GM21825 (cell line): ENCODE results near the gene SAV1.
"Not testable (repeated sequence)": the region's sequence is repeated elsewhere in the genome, so short reads cannot be mapped to it uniquely, and the experiment has no call there.

Experiments
- ATAC-seq: cut with Tn5 transposase; IDR thresholded peaks from one replicate; pipeline ENCODE4 v1.9.1; 2021; ENCODE audit warnings: mild to moderate bottlenecking, moderate library complexity; ENCODE audit not compliant: unreplicated experiment

Gene SAV1

DNA sequence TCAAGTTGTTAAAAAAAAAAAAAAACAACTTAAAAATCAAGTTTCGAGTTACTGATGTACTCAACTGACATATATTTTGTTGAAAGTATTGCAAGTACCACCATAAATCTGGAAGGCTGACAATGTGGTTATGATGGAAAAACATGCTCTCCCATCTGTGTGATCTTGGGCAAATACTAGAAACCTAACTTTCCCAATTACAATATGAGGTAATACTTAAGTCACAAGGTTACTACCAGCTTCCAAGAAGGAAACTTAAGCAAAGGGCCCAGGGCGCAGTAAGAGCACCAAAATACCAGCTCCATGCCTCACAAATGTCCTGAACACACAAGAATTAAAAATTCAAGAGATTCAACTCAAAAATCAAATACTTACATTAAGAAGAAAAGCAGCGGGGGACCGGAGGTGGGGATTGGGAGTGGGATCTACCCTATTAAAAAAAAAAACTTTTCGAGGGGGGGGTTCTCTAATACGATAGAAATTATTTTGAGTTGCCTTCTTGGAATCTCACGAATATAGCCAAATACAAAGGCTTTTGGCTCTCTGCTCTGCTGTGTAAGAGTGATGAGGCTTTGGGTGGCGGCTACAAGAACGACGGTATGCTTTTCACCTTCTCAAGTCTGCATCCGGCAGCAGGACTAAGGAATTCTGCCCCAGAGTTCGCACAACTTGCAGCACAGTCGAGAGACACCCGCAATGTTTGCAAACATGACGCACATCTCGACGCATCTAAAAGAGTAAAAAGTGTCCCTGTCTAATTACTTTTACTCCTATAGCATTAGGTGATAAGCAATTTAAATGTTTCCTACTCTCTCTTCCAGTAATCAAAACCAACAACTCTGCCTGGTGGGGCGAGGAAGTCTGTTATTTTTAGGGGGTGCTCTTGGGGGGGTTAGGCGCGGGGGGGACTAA, 1.1 kb downstream of the SAV1 start:
- no peak for ATAC-seq

DNA sequence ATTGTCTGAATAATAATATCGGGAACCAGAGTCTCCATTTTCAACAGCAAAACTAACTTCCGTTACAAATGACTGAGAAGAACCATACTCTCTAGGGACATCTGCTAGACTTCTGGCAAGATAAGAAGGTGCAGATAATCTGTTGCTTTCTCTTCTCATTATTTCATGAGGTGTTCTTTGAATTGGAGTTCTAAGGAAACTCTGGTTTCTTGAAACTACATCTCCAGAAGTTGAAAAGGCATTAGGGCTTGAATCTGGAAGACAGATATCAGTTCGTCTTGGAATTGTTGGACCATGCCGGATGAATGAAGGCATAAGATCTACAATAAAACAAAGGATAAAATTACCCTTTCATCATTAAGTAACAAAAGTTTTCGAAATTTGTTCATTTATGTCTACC, 2.8 kb downstream of the SAV1 start:
- ATAC-seq, result not testable (repeated sequence)

DNA sequence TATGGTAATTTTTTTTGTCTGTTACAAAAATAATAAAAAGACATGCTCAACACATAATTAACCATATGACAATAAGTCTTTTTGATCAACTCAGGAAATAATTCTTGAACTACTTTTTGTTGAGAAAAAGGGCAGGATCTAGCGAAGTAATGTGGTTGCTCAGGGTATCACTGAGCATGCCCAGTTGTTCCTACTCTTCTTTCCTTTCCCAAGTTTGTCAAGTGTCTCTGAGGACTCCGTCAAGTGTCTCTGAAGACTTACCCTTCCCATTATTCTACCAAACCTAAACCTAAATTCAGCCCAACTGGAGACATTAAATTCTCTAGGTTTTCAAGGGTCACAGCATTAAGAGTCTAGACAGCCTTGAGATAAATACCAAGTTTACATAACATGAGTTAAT, 3.5 kb downstream of the SAV1 start:
- ATAC-seq, result not testable (repeated sequence)

DNA sequence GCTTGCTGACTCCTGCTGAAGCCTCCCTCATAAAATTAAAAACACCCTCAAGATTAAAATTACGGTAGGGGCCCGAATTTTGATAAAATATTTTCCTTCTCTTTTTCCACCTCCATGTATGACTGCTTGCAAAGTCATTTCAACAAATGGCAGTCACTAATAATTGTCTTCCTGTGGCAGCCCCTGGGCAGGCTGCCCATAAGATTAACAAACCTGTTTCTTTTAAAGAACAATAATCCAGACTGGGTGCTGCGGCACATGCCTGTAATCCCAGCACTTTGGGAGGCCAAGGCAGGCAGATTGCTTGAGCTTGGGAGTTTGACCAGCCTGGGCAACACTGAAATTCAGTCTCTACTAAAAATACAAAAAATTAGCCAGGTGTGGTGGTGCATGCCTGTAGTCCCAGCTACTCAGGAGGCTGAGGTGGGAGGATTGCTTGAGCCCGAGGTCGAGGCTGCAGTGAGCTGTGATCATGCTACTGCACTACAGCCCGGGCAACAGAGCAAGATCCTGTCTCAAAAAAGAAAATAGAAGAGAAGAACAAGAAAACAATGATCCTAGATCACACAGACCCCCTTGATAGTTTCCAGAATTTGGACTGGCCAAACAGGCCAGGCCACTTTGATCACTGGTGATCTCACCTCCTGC, 8.7 kb downstream of the SAV1 start:
- no peak for ATAC-seq

DNA sequence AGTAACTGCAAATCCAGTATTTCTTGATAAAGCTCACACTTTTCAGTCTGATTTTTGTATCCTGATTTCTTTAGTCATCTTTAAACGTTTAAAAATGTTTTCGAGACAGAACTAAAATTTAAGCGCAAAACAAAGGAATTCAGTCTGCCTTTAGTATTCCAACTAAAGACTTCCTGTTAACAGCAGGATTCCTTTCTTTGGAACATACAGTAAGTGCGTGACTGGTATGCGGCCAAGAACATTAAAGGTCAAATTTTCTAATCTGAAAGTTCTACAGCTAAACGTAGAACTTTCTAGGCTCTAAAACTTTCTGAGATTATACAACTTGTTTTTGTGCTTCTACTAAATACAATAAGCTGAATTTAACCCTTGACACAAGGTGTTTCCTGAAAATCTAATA, 9.9 kb downstream of the SAV1 start:
- ATAC-seq, result no peak

DNA sequence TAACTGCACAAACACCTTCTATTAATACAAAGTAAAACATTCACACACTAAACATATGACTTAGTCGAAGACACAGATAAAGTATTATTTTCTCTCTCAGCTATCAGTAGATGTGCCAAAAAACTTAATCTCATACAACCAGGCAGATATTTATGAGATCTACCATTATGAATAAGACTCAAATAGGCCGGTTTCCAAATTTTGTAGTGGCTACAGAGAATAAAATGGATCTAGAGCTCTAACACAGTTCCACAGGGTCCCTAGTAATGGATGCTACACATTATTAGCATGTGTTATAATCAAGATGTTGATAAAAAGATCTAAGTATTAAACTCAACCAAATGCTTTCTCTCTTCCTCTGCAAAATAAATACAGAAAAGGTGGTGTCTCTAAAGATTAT, 10.4 kb downstream of the SAV1 start:
- ATAC-seq, result no peak

DNA sequence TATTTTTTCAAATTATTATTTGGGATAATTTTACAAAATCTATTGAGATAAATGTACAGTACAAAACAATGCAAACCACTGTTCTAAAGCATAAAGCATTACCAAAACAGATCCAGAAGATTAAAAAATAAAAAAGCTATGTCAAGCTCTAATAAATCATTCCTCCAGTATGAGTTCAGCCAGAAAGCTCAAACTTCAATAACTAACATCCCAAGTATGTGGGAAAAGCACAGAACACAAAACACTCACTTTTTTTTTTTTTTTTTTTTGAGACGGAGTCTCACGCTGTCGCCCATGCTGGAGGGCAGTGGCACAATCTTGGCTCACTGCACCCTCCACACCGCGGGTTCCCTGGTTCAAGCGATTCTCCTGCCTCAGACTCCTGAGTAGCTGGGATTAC, 11.3 kb downstream of the SAV1 start:
- ATAC-seq, result no peak

DNA sequence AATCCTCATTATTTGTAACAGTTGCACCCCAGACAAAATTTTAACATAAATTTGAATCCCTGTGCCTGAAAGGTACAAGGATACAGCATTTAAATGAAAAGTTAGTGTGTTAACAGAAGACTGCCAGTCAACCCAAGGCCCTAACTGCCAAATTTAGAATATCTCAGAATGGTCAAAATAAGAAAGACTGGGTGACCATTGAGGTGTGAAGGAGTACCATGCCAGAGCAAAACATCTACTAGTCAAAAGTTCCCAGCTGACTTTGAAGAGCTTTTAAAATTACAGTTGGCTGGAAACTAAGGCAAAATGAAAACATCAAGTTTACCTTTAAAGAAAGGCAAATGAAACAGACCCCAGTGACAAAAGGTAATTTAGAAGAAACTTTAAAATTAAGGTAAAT, 18.4 kb downstream of the SAV1 start:
- no peak for ATAC-seq

DNA sequence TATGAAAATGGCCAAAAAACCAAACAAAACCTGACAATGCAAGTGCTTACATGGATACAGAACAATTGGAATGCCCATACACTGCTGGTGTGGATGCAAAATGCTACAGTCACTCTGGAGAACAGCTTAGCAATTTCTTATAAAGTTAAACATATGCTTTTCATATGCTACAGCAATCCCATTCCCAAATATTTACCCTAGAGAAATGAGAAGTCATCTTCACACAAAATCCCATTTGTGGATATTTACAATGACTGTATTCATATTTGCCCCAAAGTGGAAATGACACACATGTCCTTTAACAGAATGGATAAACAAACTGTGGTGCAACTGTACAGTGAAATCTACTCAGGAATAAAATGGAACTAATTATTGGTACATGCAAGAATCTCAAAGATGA, 20.4 kb downstream of the SAV1 start:
- ATAC-seq, result peak; percentile 26

DNA sequence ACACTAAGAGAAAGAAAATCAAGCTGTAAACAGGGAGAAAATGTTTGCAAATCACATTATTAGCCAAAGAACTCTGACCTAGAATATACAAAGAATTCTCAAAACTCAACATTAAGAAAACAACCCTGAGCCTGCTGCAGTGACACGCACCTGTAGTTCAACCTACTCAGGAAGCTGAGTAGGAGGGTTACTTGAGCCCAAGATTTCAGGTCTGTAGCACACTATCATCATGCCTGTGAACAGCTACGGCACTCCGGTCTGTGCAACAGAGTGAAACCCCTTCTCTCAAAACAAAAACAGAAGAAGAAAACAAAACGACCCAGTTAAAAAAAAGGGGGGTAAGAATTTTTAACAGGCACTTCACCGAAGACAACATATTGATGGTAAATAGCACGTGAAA, 20.8 kb downstream of the SAV1 start:
- peak; percentile 92 for ATAC-seq

DNA sequence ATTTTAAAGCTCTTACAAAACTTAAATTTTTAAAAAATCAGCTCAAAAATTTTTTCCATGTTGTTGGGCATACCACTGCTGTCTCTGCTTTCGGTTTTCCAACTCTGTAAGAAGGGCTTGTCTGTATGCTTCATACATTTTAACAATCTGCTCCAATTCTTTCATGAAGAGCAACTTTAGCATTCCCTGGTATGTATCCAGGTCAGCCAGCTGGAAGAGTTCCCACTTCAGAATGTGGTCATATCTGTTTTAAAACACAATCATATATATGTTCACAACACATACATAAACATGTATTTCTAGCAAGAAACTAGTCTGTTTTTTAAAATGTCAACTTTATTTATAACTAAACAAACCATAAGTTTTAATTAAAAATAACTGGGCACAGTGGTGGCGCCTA, 33.0 kb downstream of the SAV1 start:
- ATAC-seq, result no peak

DNA sequence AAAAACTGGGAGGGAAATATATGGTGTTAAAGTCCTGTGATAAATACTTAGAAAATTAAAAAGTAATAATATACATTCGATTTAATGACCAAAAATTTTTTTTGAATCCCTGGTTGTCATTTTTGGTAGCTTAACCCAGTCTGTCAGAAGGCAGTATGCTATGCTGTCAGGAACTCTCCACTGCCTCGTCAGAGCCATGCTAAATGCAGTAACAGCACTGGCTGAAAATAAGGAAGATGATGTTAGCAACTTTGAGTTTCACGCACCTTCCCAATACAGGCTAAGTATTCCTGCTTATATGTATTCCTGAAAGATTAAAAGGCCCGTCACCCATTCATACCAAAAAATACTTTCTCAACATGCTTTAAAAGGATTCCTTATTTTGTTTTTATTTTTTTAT, 34.2 kb downstream of the SAV1 start:
- no peak for ATAC-seq

DNA sequence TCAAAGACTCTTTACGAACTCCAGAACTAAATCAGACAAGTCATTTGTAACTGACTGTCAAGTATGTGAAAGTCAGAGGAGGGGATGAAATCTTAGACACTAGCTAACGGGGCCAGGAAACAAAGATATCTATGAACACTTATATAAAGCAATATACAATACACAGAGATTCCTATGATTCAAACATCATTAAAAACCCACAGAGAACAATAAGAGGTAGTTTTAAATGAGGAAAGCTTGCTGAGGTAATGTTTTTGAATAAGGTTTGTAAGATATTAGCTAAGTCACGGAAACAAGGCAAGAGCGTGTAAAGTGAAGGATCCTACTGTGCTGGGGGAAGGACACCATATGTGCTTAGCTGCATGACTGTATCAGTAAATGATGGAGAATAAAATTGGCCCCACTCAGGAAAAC, 36.7 kb downstream of the SAV1 start:
- no peak for ATAC-seq

DNA sequence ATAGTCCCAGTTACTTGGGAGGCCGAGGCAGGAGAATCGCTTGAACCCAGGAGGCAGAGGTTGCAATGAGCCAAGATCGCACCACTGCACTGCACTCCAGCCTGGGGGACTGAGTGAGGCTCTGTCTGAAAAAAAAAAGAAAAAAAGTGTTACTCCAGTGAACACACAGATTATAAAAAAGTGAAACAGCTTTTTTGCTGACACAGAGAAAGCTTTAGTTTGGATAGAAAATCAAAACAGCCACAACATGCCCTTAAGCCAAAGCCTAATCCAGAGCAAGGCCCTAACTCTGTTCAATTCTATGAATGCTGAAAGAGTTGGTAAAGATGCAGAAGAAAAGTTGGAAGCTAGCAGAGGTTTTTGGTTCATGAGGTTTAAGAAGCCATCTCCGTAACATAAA, 43.2 kb downstream of the SAV1 start:
- not testable (repeated sequence) for ATAC-seq

DNA sequence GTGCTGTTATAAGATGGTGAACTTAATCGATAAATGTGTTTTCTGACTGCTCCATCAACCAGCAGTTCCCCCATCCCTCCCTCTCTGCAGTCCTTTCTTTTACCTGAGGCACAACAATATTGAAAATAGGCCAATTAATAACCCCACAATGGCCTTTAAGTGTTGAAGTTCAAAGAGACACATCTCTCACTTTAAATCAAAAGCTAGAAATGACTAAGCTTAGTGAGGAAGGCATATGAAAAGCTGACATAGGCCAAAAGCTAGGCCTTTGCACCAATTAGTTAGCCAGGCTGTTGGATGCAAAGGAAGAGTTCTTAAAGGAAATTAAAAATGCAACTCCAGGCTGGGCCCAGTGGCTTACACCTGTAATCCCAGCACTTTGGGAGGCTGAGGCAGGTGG, 43.7 kb downstream of the SAV1 start:
- no peak for ATAC-seq

DNA sequence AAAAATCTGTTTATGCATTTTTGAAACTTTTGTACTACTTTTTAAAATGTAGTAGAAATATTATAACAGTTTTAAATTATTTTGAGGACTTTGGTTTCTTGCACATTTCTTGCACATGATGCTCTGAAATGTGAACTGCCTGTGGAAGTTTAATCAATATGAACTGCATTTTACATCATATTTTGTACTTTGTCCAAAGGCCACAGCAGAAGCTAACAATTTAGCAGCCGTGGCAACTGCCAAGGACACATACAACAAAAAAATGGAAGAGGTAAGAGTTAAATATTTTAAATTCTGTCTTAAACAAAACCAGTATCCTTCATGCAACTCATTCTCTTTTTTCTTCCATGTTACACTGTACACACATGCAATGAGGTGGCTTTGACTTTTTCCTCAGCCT, 45.1 kb downstream of the SAV1 start:
- ATAC-seq, result no peak

DNA sequence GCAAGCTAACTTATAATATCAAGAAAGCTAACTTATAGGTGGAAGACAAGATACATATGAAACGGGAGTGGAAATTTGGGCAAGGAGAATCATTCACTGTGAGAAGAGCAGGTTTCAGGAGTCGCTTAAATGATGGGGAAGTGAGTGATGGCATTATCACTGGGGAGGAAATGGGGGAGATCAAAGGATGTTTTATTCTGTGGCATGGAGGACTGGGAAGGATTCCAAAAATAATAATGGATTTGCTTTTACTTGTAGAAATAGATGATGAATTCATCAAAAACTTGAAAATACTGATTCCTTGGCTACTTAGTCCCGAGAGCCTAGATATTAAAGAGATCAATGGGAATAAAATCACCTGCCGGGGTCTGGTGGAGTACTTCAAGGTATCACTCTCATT, 47.8 kb downstream of the SAV1 start:
- no peak for ATAC-seq

DNA sequence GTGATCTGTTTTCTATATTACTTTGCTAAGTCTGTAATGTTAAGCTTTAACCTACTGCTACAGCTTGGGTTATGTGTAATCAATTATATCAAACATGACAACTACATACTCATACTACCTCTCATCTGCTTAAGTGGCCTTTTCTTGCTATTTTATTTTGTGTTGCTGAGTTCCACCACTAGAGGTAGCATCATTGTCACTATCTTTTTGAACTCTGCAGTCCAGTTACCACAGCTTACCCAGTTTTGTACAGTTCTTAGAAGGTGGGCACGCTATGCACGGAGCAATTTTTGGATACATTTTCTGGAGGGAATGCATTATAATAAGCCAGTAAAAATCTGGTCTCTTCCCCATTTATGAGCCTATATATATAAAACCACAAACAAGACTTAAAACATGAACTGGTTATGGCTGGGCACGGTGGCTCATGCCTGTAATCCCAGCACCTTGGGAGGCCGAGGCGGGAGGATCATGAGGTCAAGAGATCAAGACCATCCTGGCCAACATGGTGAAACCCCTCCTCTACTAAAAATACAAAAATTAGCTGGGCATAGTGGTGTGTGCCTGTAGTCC, 48.5 kb downstream of the SAV1 start:
- no peak for ATAC-seq

DNA sequence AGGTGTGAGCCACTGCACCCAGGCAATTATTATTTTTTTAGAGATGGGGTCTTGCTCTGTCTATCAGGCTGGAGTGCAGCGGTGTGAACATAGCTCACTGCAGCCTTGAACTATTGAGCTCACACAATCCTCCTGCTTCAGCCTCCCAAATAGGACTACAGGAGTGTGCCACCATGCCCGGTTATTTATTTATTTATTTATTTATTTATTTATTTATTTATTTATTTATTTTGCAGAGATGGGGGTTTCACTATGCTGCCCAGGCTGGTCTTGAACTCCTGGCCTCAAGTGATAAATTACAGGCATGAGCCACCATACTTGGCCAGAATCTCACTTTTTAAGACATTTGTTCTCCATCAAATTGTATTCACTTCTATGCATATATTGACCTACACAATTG, 51.8 kb downstream of the SAV1 start:
- ATAC-seq, result no peak

DNA sequence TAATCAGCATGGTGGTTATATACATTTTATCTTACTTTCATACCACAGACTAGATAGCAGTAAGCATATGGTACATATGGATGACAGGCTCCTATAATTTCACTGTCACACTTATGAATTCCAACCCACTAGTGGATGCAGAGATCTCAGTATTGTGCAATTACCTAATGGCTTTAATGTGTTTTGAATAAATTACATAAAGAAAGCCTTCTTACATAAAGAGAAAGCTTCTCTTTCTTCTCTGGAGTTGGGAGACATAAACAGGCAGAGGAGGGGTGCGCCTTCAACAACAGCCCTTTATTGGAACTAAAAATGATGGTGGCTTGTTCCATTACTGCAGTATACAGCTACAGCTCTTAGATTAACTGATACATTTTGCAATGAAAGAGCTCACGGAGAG, 52.6 kb downstream of the SAV1 start:
- no peak for ATAC-seq

DNA sequence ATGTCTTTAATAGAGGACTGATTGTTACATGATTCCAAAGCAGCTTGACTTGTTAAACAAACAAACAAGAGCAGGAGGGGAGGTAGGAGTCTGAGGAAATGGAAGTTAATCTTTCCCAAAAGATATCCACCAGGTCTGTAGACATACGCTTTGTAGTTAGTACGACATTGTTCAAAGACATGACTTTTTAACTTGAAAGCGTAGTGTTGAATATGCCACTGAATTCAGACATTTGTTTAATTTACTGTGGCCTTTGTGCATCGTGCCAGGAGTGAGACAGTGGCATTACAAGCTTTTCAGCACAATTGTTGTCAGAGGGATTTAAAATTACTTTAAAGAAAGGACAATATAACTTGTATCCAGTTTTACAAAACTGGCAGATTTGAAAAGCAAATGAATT, 53.0 kb downstream of the SAV1 start:
- ATAC-seq, result no peak

DNA sequence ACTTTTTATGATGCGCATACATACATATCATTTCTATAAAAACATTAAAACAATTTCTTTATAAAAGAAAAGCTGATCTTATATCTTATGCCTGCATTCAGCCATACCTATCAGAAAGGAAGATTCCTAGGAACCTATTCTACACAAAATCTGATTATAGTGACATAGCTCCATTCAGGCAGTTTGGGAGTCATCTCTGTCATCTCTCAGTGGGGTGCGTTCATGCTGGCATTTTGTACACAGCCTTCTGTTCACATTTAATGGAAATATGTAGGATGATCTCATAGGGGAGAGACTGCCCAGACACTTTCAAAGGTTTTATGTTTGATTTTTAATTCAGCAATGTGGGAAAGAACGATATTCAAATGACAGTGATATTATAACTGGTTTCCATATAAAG, 55.3 kb downstream of the SAV1 start:
- no peak for ATAC-seq
